ENCODE results near the gene SULT2B1. TPM values are rescaled to one million over a fixed set of nuclear protein-coding genes. Genes with fewer than 3 reads are reported as not detected.
A peak's percentile ranks its signal among the peaks of the same experiment; 100 is the strongest.

The SULT2B1 gene
- total RNA-seq: not detected in 2 replicates
- long read RNA-seq: 0 reads

GRCh38 chr19:48551437-48552302 lies at the start of gene SULT2B1:
Gene SULT2B1 (plus strand): TSS chr19:48552172. CDS start chr19:48552253, 81 bp downstream.
- Mint-ChIP-seq H3K4me3 (no peak within 1 kb of the TSS), H3K4me1 (peaks cover 9% of the 10 kb centered on the region), H3K9me3 (no peaks in the 10 kb centered on the region), H3K27ac (ENCODE audit: unreplicated experiment) (no peak within 1 kb of the TSS), H3K36me3 (ENCODE audit: low read depth) (no peaks in the 10 kb centered on the region), H3K27me3 (ENCODE audit: low read depth) (no peaks in the 10 kb centered on the region)
- DNase-seq (ENCODE audit: low read depth, low spot score): no peak
- no peak for TF ChIP-seq CTCF (conservative IDR thresholded peaks at IDR 0.05)

GRCh38 chr19:48502350-48503018 lies 49.5 kb upstream of the SULT2B1 start:
- Mint-ChIP-seq H3K9me3 (no peaks in the 10 kb centered on the region), H3K27ac (ENCODE audit: unreplicated experiment) (no peak overlapping the region)

GRCh38 chr19:48506138-48506733 lies 45.7 kb upstream of the SULT2B1 start:
- Mint-ChIP-seq H3K4me3 (no peak overlapping the region), H3K27ac (ENCODE audit: unreplicated experiment) (no peak overlapping the region), H3K27me3 (ENCODE audit: low read depth) (peaks cover 47% of the 10 kb centered on the region), H3K9me3 (no peaks in the 10 kb centered on the region), H3K4me1 (peaks cover 8% of the 10 kb centered on the region), H3K36me3 (ENCODE audit: low read depth) (no peaks in the 10 kb centered on the region)
- TF ChIP-seq CTCF (conservative IDR thresholded peaks at IDR 0.05): peak; percentile 64
- no peak for DNase-seq (ENCODE audit: low read depth, low spot score)

More at GRCh38 chr19:48502350-48503018, 49.5 kb upstream of the SULT2B1 start:
- no peak for DNase-seq (ENCODE audit: low read depth, low spot score)
- no peaks in the 10 kb centered on the region for H3K4me1 Mint-ChIP-seq
- no peak overlapping the region for H3K4me3 Mint-ChIP-seq
- no peaks in the 10 kb centered on the region for H3K36me3 Mint-ChIP-seq (ENCODE audit: low read depth)
- no peak for TF ChIP-seq CTCF (conservative IDR thresholded peaks at IDR 0.05)
- H3K27me3 Mint-ChIP-seq (ENCODE audit: low read depth): peaks cover 31% of the 10 kb centered on the region

GRCh38 chr19:48507911-48508439 lies 44.0 kb upstream of the SULT2B1 start:
- H3K36me3 Mint-ChIP-seq (ENCODE audit: low read depth): no peaks in the 10 kb centered on the region

More at GRCh38 chr19:48507911-48508439, 44.0 kb upstream of the SULT2B1 start:
- DNase-seq (ENCODE audit: low read depth, low spot score): no peak
- no peak for TF ChIP-seq CTCF (conservative IDR thresholded peaks at IDR 0.05)
- H3K27me3 Mint-ChIP-seq (ENCODE audit: low read depth): peaks cover 34% of the 10 kb centered on the region
- peak overlapping the region; percentile 11 for H3K4me3 Mint-ChIP-seq
- H3K9me3 Mint-ChIP-seq: no peaks in the 10 kb centered on the region
- H3K27ac Mint-ChIP-seq (ENCODE audit: unreplicated experiment): no peak overlapping the region
- H3K4me1 Mint-ChIP-seq: peaks cover 8% of the 10 kb centered on the region

Measured in neural crest cell (in vitro differentiated cells).